ENCODE results near the gene CDC14B. TPM values are rescaled to one million over a fixed set of nuclear protein-coding genes. Genes with fewer than 3 reads are reported as not detected.

The CDC14B gene
- total and polyA plus RNA-seq, 2 of the 4 experiments (the other 2 are of a cell fraction): 9.7 to 26.3 TPM

GRCh38 chr9:96458226-96458625 is 161.4 kb downstream of the CDC14B start:
- Histone ChIP-seq H2BK120ac (ENCODE audit: low read depth, low read length) (no peak overlapping the region), H2AFZ (replicated peaks; ENCODE audit: low read length, poor library complexity) (no peak overlapping the region), H2AK9ac (replicated peaks; ENCODE audit: low read depth, low read length, poor library complexity) (no peak overlapping the region), H4K20me1 (ENCODE audit: insufficient read depth, low read length) (no peaks in the 10 kb centered on the region), H4K5ac (ENCODE audit: low read depth, low read length) (no peak overlapping the region), H3K27ac (ENCODE audit: insufficient read depth, low read length) (no peak overlapping the region), H2AK5ac (ENCODE audit: low read depth, low read length) (no peak overlapping the region), H3K23ac (ENCODE audit: low read depth, low read length) (no peak overlapping the region), H3K36me3 (ENCODE audit: control insufficient read depth, insufficient read depth, low read length) (0 out of 2 replicates have a peak, but pooled peaks cover 1% of the 10 kb centered on the region), H2BK5ac (ENCODE audit: low read depth, low read length, poor library complexity, severe bottlenecking) (no peak overlapping the region), H2BK15ac (ENCODE audit: low read depth, low read length) (no peak overlapping the region), H3K14ac (replicated peaks; ENCODE audit: low read depth, low read length) (no peak overlapping the region), H3K4me3 (ENCODE audit: insufficient read depth, low read depth, low read length) (no peak overlapping the region), H3K9me3 (ENCODE audit: control insufficient read depth, insufficient read depth, low read length) (no peaks in the 10 kb centered on the region), H4K91ac (ENCODE audit: insufficient read depth, low read depth, low read length) (no peak overlapping the region), H3K27me3 (ENCODE audit: control insufficient read depth, insufficient read depth, low read length) (no peaks in the 10 kb centered on the region), H3K79me1 (ENCODE audit: low read depth in 1 of 2, low read length in 2 of 2) (peaks cover 8 to 56% of the 10 kb centered on the region in 2 experiments; a peak in 3 of 4 replicates), H3K56ac (ENCODE audit: extremely low read depth, insufficient read depth, low read length) (no peak overlapping the region), H2BK20ac (ENCODE audit: low read depth, low read length) (no peak overlapping the region), H3K4ac (ENCODE audit: low read depth, low read length) (no peak overlapping the region), H3K9me1 (ENCODE audit: insufficient read depth, low read length) (peaks cover 3% of the 10 kb centered on the region; the same call in 1 of the 2 replicates), H3K9ac (ENCODE audit: low read depth, low read length) (no peak overlapping the region), H3K4me2 (ENCODE audit: low read depth, low read length) (no peak overlapping the region), H3K4me1 (ENCODE audit: control insufficient read depth, insufficient read depth, low read length) (peaks cover 8% of the 10 kb centered on the region), H3K18ac (ENCODE audit: low read depth, low read length) (no peak overlapping the region), H4K8ac (ENCODE audit: low read depth in 2 of 2, low read length in 2 of 2) (no peak overlapping the region)
- DNase-seq (no peak), ATAC-seq (ENCODE audit: low read depth) (no peak)
- CTCF ChIA-PET: no interaction called here
- in situ Hi-C loops (cut with MboI; ENCODE audit: low sequenced_read_pairs): no loop called here
- TF ChIP-seq POLR2A (IDR thresholded peaks at IDR 0.05; ENCODE audit: low read depth, low read length) (no peak), RCOR1 (IDR thresholded peaks at IDR 0.05; ENCODE audit: insufficient replicate concordance, low read length) (no peak), MAFK (IDR thresholded peaks at IDR 0.05; ENCODE audit: low read depth, low read length) (no peak), CEBPB (IDR thresholded peaks at IDR 0.05; ENCODE audit: low read depth, low read length) (no peak), NFE2L2 (IDR thresholded peaks at IDR 0.05; ENCODE audit: low read depth, low read length) (no peak), BHLHE40 (IDR thresholded peaks at IDR 0.05; ENCODE audit: low read depth, low read length) (no peak), MAZ (IDR thresholded peaks at IDR 0.05; ENCODE audit: borderline replicate concordance, low read depth, low read length) (no peak), ELK1 (IDR thresholded peaks at IDR 0.05; ENCODE audit: borderline replicate concordance, low read depth, low read length) (no peak), MXI1 (IDR thresholded peaks at IDR 0.05; ENCODE audit: borderline replicate concordance, low read depth, low read length) (no peak), FOS (IDR thresholded peaks at IDR 0.05; ENCODE audit: low read depth, low read length) (no peak), RAD21 (IDR thresholded peaks at IDR 0.05; ENCODE audit: low read length) (no peak), RFX5 (IDR thresholded peaks at IDR 0.05; ENCODE audit: low read depth, low read length) (no peak), SMC3 (IDR thresholded peaks at IDR 0.05; ENCODE audit: low read depth, low read length) (no peak), USF2 (IDR thresholded peaks at IDR 0.05; ENCODE audit: low read depth, low read length) (no peak), CHD1 (IDR thresholded peaks at IDR 0.05; ENCODE audit: low read depth, low read length) (no peak)
- POLR2A ChIA-PET (ENCODE audit: unreplicated experiment): no interaction called here
- no TSS peak for BruUV-seq (replicated peaks)
- 80% methylated on average over 3 of the region's 8 CpGs; no CpG with 5 or more reads in 1 of the 2 experiments for whole genome bisulfite sequencing, 2 experiments (ENCODE audit: extremely low coverage in 2 of 2, insufficient read length in 1 of 2)
- dilution Hi-C loops (cut with HindIII; ENCODE audit: low sequenced_read_pairs, unreplicated experiment): no loop called here
- intact Hi-C loops (cut with micrococcal nuclease): no loop called here

Data from IMR-90 (cell line).